Breast epithelium (tissue), 3 donors: ENCODE measurements around the gene RAPH1.
"Not testable (repeated sequence)": the region's sequence is repeated elsewhere in the genome, so short reads cannot be mapped to it uniquely, and the experiment has no call there.

Source experiments
- POLR2A ChIP-seq: fragments of 450-650 bp; IDR thresholded peaks from one replicate; pipeline ENCODE4 v1.6.1; 2016; ENCODE audit warnings: antibody characterized with exemption, mild to moderate bottlenecking, moderate library complexity
- TF ChIP-seq, protein P1 (sequence below), 3 donors: fragments of 450-650 bp; IDR thresholded peaks; one replicate each; pipeline ENCODE4 v1.5.1; 2016 to 2017; ENCODE audit warnings: antibody characterized with exemption in 3 of 3, mild to moderate bottlenecking in 3 of 3, moderate library complexity in 3 of 3

DNA sequence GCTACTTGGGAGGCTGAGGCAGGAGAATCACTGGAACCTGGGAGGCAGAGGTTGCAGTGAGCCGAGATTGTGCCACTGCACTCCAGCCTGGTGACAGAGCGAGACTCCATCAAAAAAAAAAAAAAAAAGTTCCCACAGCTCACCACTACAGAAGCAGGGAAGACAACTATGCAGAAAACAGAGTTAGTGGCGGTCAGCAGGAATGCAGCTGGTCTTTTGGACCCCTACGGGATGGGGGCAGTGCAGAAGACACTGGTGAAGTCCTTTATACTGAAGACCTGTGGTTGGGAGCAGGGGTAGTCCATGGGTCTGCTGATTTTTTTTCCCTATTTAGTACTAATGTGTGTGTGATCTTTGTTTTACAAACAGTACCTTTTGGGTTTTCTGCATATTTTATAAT, 105.5 kb downstream of the RAPH1 start:
- TF ChIP-seq POLR2A, result not testable (repeated sequence)
- TF ChIP-seq, protein P1, sequence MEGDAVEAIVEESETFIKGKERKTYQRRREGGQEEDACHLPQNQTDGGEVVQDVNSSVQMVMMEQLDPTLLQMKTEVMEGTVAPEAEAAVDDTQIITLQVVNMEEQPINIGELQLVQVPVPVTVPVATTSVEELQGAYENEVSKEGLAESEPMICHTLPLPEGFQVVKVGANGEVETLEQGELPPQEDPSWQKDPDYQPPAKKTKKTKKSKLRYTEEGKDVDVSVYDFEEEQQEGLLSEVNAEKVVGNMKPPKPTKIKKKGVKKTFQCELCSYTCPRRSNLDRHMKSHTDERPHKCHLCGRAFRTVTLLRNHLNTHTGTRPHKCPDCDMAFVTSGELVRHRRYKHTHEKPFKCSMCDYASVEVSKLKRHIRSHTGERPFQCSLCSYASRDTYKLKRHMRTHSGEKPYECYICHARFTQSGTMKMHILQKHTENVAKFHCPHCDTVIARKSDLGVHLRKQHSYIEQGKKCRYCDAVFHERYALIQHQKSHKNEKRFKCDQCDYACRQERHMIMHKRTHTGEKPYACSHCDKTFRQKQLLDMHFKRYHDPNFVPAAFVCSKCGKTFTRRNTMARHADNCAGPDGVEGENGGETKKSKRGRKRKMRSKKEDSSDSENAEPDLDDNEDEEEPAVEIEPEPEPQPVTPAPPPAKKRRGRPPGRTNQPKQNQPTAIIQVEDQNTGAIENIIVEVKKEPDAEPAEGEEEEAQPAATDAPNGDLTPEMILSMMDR (IDR thresholded peaks at IDR 0.05), result not testable (repeated sequence)
